Measurements from ENCODE around the gene TRAF2. TPM values are rescaled to one million over a fixed set of nuclear protein-coding genes. Genes with fewer than 3 reads are reported as not detected.

TRAF2 gene
- total and polyA plus RNA-seq, 12 donors, result 5.4 to 17.0 (median 10.1) TPM

DNA sequence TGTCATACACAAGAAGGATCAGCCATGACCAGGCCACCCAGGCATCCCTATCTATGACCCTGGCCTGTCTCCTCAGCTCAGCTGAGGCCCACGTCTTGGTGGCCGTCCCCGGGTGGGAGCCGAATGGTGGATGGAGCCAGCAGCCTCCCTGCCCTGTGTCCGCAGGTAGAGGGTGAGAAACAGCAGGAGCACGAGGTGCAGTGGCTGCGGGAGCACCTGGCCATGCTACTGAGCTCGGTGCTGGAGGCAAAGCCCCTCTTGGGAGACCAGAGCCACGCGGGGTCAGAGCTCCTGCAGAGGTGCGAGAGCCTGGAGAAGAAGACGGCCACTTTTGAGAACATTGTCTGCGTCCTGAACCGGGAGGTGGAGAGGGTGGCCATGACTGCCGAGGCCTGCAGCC is 33.8 kb downstream of the TRAF2 start:
- WGBS, 2 donors, result 91 to 96% methylated on average over 15 of the region's 15 CpGs
- H3K4me1 ChIP-seq, result peaks cover 7 to 41% (median 30%) of the 10 kb centered on the region in 9 donors
- H3K27ac ChIP-seq, result peak overlapping the region in 1 of 10 donors; percentile 81
- DNase-seq (no peak), ATAC-seq (no peak)
- H3K36me3 ChIP-seq, result peaks cover 0 to 84% (median 28%) of the 10 kb centered on the region in 9 donors
- no peaks in the 10 kb centered on the region for H3K9me3 ChIP-seq
- TF ChIP-seq, protein P1, sequence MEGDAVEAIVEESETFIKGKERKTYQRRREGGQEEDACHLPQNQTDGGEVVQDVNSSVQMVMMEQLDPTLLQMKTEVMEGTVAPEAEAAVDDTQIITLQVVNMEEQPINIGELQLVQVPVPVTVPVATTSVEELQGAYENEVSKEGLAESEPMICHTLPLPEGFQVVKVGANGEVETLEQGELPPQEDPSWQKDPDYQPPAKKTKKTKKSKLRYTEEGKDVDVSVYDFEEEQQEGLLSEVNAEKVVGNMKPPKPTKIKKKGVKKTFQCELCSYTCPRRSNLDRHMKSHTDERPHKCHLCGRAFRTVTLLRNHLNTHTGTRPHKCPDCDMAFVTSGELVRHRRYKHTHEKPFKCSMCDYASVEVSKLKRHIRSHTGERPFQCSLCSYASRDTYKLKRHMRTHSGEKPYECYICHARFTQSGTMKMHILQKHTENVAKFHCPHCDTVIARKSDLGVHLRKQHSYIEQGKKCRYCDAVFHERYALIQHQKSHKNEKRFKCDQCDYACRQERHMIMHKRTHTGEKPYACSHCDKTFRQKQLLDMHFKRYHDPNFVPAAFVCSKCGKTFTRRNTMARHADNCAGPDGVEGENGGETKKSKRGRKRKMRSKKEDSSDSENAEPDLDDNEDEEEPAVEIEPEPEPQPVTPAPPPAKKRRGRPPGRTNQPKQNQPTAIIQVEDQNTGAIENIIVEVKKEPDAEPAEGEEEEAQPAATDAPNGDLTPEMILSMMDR (IDR thresholded peaks at IDR 0.05), result no peak
- H3K4me3 ChIP-seq, result no peak overlapping the region
- intact Hi-C loops (cut with DNase I), result loop anchor here in 2 of 10 donors (5.0 to 10.0 kb wide), 2 partner anchors 33 to 55 kb away; partner anchors contain the start of genes EDF1 (in 1 of the 2) and TRAF2 (in 1 of the 2)
- no peaks in the 10 kb centered on the region for H3K27me3 ChIP-seq

DNA sequence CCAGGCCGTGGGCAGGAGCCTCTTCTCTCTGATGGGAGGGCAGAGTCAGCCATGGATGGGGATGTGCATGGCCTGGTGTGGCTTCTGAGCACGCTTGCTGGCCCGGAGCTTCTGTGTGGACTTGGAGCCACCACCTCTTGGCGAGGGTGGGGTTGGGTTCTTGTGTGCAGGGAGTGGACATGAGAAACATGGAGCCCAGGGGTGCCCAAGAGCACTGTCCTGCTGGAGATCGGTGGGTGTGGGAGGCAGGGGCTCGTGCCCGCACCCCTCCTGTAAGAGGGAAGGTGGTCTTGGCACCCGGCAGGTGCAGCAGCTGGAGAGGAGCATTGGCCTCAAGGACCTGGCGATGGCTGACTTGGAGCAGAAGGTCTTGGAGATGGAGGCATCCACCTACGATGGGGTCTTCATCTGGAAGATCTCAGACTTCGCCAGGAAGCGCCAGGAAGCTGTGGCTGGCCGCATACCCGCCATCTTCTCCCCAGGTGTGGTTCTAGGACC is 34.5 kb downstream of the TRAF2 start:
- Histone ChIP-seq H3K4me1 (peaks cover 14 to 48% (median 37%) of the 10 kb centered on the region in 9 donors), H3K27me3 (no peaks in the 10 kb centered on the region), H3K36me3 (peaks cover 0 to 84% (median 28%) of the 10 kb centered on the region in 9 donors), H3K27ac (peak overlapping the region in 9 of 10 donors; percentile 14 to 87 (median 65)), H3K9me3 (no peaks in the 10 kb centered on the region), H3K4me3 (no peak overlapping the region)
- 98% methylated on average over 14 of the region's 14 CpGs for WGBS, 2 donors
- no peak for DNase-seq
- no peak for ATAC-seq
- intact Hi-C loops (cut with DNase I), result loop anchor here in 2 of 10 donors (5.0 to 10.0 kb wide), 2 partner anchors 33 to 56 kb away; partner anchors contain the start of genes EDF1 (in 1 of the 2) and TRAF2 (in 1 of the 2)
- TF ChIP-seq, protein P1 (IDR thresholded peaks at IDR 0.05), result no peak

DNA sequence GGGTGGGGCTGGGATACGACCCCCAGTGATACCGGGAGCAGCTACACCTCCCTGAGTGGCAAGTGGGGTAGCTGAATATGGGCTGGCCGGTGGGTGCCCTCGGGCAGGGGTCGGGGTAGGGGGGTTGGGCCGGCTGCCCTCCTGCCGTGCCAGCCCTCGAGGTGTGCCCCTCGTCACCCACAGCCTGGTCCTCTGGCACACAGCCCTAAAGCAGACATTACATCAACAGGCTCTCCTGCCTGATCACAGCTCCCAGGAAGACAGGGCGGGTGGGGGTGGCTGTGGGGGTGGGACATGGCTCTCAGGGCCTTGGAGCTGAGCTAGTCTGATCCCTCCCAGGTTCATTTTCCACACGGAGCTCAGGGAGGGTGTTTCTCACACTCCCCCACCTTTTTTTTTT is 35.0 kb downstream of the TRAF2 start:
- H3K36me3 ChIP-seq, result peaks cover 0 to 84% (median 27%) of the 10 kb centered on the region in 9 donors
- TF ChIP-seq, protein P1 (IDR thresholded peaks at IDR 0.05), result no peak
- peaks cover 18 to 53% (median 42%) of the 10 kb centered on the region in 9 donors for H3K4me1 ChIP-seq
- no peaks in the 10 kb centered on the region for H3K9me3 ChIP-seq
- no peak overlapping the region for H3K4me3 ChIP-seq
- peak; percentile 13 to 67 (median 42) for ATAC-seq
- 55 to 64% methylated on average over 11 of the region's 11 CpGs for WGBS, 2 donors
- peak overlapping the region in 9 of 10 donors; percentile 14 to 87 (median 65) for H3K27ac ChIP-seq
- no peaks in the 10 kb centered on the region for H3K27me3 ChIP-seq
- DNase-seq, result no peak
- intact Hi-C loops (cut with DNase I), result loop anchor here in 2 of 10 donors (5.0 to 10.0 kb wide), 2 partner anchors 34 to 57 kb away; partner anchors contain the start of genes EDF1 (in 1 of the 2) and TRAF2 (in 1 of the 2)

DNA sequence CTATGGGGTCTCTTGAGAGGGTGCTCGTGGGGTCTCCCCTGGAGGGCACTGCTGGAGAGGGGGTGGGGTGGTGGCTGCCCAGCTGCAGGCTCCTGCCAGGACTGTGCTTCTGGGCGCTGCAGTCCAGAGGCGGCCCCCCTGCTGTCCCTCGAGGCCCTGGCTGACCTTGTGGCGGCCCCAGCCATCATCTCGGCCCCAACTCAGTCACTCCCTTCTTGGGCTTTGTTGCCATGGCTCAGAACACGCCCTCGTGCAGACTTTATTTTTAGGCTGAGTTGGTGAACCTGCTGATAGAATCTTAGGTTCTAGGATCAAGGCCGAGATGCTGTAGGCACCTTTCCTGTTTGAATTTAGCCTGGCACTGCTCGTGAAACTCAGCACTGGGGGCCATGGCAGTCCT is 35.4 kb downstream of the TRAF2 start:
- peaks cover 20 to 55% (median 45%) of the 10 kb centered on the region in 9 donors for H3K4me1 ChIP-seq
- no peaks in the 10 kb centered on the region for H3K27me3 ChIP-seq
- TF ChIP-seq, protein P1 (IDR thresholded peaks at IDR 0.05), result no peak
- H3K9me3 ChIP-seq, result no peaks in the 10 kb centered on the region
- peaks cover 0 to 84% (median 24%) of the 10 kb centered on the region in 9 donors for H3K36me3 ChIP-seq
- peak; percentile 39 to 83 (median 78) for ATAC-seq
- intact Hi-C loops (cut with DNase I), result loop anchor here in 2 of 10 donors (5.0 to 10.0 kb wide), 2 partner anchors 34 to 57 kb away; partner anchors contain the start of genes EDF1 (in 1 of the 2) and TRAF2 (in 1 of the 2)
- DNase-seq, result peak; percentile 51 to 54
- 41 to 44% methylated on average over 10 of the region's 10 CpGs for WGBS, 2 donors
- H3K27ac ChIP-seq, result peak overlapping the region; percentile 46 to 87 (median 64)
- H3K4me3 ChIP-seq, result no peak overlapping the region
